Epithelial cell of proximal tubule (primary cell): ENCODE measurements around the gene FCN1. TPM values are rescaled to one million over a fixed set of nuclear protein-coding genes. Genes with fewer than 3 reads are reported as not detected.

Experiments
- DNase-seq: peaks from one replicate; pipeline ENCODE4 v3.0.0-alpha.2; 2011; ENCODE audit warnings: low read depth
- H3K4me3 ChIP-seq: 2 replicates; pipeline ENCODE4 v1.5.1; 2011; ENCODE audit warnings: low read depth, mild to moderate bottlenecking, low read length
- total RNA-seq: library from RNA; depleted of rRNA; stranded (reverse); fragments of >200 nt; gene quantifications from 2 replicates; pipeline ENCODE4 v1.2.3, GENCODE V29; 2015
- TF ChIP-seq, protein P1 (sequence below): conservative IDR thresholded peaks from 2 replicates; pipeline ENCODE4 v1.5.1; 2012; ENCODE audit warnings: low read depth, mild to moderate bottlenecking, low read length

FCN1 gene
- total RNA-seq, 1 donor from 2014 or later: not detected

- TF ChIP-seq, protein P1, sequence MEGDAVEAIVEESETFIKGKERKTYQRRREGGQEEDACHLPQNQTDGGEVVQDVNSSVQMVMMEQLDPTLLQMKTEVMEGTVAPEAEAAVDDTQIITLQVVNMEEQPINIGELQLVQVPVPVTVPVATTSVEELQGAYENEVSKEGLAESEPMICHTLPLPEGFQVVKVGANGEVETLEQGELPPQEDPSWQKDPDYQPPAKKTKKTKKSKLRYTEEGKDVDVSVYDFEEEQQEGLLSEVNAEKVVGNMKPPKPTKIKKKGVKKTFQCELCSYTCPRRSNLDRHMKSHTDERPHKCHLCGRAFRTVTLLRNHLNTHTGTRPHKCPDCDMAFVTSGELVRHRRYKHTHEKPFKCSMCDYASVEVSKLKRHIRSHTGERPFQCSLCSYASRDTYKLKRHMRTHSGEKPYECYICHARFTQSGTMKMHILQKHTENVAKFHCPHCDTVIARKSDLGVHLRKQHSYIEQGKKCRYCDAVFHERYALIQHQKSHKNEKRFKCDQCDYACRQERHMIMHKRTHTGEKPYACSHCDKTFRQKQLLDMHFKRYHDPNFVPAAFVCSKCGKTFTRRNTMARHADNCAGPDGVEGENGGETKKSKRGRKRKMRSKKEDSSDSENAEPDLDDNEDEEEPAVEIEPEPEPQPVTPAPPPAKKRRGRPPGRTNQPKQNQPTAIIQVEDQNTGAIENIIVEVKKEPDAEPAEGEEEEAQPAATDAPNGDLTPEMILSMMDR: no peak
- no peak for DNase-seq
- no peak overlapping the region for H3K4me3 ChIP-seq
Observed at GRCh38 chr9:134883040-134883782, 34.5 kb downstream of the FCN1 start.

DNA sequence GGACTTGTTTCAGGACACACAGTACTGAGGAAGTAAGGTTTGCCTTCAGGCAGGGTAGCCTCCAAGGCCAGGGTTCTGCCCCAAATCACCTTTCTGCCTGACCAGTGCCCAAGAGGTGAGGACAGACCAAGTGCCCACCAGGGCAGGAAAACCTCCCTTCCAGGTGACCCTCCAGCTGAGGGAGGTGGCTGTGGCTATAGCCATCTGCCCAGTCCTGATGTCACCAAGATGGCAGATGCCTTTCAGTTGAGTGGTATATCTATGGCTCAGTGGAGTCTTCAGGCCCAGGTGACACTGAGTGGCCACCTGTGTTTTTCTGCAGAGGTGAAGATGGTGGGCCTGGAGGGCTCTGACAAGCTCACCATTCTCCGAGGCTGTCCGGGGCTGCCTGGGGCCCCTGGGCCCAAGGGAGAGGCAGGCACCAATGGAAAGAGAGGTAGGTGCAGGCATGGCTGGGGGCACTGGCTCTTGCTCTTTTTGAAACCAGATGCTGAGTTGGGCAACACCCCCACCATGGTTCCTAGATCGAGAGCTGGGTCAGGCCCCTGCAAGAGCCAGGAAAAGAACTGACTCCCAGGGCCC lies 35.4 kb downstream of the FCN1 start:
- TF ChIP-seq, protein P1: no peak
- no peak overlapping the region for H3K4me3 ChIP-seq
- DNase-seq: no peak

GRCh38 chr9:134881313-134881670 lies 36.4 kb downstream of the FCN1 start:
- DNase-seq: no peak
- no peak overlapping the region for H3K4me3 ChIP-seq
- TF ChIP-seq, protein P1: no peak

DNA sequence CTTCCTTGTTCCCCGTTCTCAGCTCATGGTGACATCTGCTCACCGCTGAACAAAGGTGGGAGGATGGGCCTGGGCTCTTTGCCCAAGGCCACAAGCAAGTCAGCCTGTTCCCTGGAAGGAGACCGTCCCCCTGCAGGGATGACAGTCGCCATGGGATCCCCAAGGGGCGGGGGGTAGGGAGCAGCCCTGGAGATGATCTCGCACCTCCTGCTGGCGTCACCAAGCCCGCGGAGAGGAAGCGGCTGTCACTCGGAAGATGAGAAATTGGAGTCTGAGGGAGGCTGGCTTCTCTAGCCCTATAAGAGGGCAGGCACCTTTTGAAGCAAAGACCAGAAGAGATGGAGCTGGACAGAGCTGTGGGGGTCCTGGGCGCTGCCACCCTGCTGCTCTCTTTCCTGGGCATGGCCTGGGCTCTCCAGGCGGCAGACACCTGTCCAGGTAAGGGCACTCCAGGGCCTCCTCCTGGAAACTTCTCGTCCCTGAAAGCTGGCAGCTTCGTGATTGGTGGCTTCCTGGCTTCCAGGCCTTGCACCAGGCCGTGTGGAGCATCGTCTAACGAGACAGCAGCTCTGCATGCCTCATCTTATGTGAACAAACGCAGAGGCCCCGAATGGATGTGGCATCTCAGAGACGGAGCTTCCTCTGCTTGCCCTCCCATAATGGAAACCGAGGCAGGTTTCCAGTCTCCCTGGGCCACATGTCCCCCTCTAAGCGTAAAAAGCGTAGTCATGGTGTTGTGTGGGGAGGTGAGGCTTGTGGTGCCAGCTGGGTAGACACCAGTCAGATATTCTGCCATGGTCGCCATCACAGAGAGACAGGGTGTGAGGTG lies 37.0 kb downstream of the FCN1 start, which contains the start of gene FCN2:
Gene FCN2 (plus strand): TSS at position 327 of the 829 bp plus-strand sequence. CDS start 12 bp downstream, at position 339.
- H3K4me3 ChIP-seq: no peak within 1 kb of the TSS
- TF ChIP-seq, protein P1: no peak
- DNase-seq: no peak

DNA sequence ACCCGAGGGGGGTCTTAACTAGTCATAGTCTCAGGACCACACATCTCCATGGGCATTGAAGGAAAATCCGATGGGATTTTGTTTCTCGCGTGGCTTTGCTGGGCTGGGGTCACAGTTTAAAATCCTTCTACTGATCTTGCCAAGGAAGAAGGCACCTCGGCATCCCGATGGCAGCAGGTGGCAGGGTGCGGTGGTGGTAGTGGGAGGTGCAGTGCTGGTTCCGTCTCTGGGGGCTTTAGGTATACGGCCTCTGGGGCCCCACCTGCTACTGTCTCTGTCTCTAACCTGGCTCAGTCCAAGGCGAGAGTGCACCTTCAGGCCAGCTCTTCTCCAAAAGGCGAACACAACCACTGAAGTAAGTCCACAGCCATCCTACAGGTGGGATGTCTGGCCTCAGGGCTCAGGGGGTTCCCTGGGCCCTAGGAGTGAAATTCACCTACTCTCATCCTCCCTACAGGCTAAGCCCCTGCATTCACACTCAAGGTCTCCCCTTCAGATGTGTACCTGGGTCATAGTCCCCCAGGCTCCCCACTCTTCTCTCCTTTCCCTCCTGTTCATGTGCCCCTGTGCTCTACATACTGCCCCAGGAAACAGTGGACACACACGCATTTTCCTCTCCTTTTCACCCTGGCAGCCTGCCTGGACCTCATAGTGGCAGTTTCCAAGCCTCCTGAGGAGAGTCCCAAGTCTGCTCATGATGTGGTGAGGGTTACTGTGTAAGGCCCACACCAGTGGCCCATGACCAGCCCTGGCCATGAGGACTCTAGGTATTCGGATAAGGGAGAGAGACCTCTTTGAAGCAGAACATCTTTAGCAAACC lies 37.8 kb downstream of the FCN1 start:
- TF ChIP-seq, protein P1: no peak
- no peak overlapping the region for H3K4me3 ChIP-seq
- DNase-seq: no peak

GRCh38 chr9:134877541-134877940 lies 40.2 kb downstream of the FCN1 start:
- H3K4me3 ChIP-seq: no peak overlapping the region
- TF ChIP-seq, protein P1: no peak
- DNase-seq: no peak
